Psoas muscle (tissue), 8 donors: Measurements from ENCODE around the gene HTR3E. TPM values are rescaled to one million over a fixed set of nuclear protein-coding genes. Genes with fewer than 3 reads are reported as not detected.

ENCODE experiments used
- ATAC-seq, 4 donors: fragments of 200-7000 bp; cut with Tn5 transposase; one replicate each; pipeline ENCODE4 v1.9.1; 2020; ENCODE audit warnings: moderate library complexity in 3 of 4, mild to moderate bottlenecking in 2 of 4
- DNase-seq, 2 donors: peaks; one replicate each; pipeline ENCODE4 v3.0.0-alpha.2; 2020
- H3K27ac ChIP-seq: fragments of 200-600 bp; one replicate; pipeline ENCODE4 v1.8.0; 2022
- H3K27me3 ChIP-seq, 3 donors: fragments of 200-600 bp in 1 of 3; one replicate each; pipeline versions ENCODE4 v1.6.1 to v1.8.0; 2013 to 2022; ENCODE audit warnings: low read length in 2 of 3, mild to moderate bottlenecking in 2 of 3, moderate library complexity in 1 of 3; ENCODE audit not compliant: insufficient read depth in 3 of 3
- H3K36me3 ChIP-seq, 2 donors: fragments of 200-600 bp in 1 of 2; one replicate each; pipeline versions ENCODE4 v1.6.1 to v1.8.0; 2013 to 2022; ENCODE audit warnings: low read depth in 1 of 2, mild to moderate bottlenecking in 1 of 2, moderate library complexity in 1 of 2; ENCODE audit not compliant: insufficient read depth in 1 of 2
- H3K4me1 ChIP-seq: fragments of 200-600 bp; one replicate; pipeline ENCODE4 v1.8.0; 2022
- H3K4me3 ChIP-seq: fragments of 200-600 bp; one replicate; pipeline ENCODE4 v1.8.0; 2022; ENCODE audit warnings: mild to moderate bottlenecking
- H3K9me3 ChIP-seq: fragments of 200-600 bp; one replicate; pipeline ENCODE4 v1.8.0; 2022
- CTCF ChIP-seq: fragments of 200-600 bp; IDR thresholded peaks from one replicate; pipeline ENCODE4 v1.8.0; 2022; ENCODE audit warnings: antibody characterized with exemption
- WGBS, 3 donors: extraction: QIAGEN DNeasy Blood & Tissue Kit; methylation state at CpG; one replicate each; pipeline versions ENCODE4 v1.1.6 to v1.1.7; 2013; 5-methylcytosine and 5-hydroxymethylcytosine counted together
- intact Hi-C, 2 donors: fragments of 100-400 bp; cut with DNase I; formaldehyde crosslinking; loops; one replicate each; pipeline versions ENCODE4 v1.11.0 to v1.14.2; 2022
- polyA plus RNA-seq, 3 donors: library from polyadenylated mRNA; stranded (reverse); fragments of 200-250 nt; gene quantifications; one replicate each; pipeline ENCODE4 v1.2.3, GENCODE V29; 2013
- total RNA-seq, 4 donors: library from RNA; stranded (reverse); fragmentation: NEBNext Ultra II Directional in 2 of 4; extraction: Animal tissue kit (Norgen Biotek cat#: 25700) in 2 of 4; gene quantifications; one replicate each; pipeline versions ENCODE4 v1.2.1 to v1.2.4, GENCODE V29; 2021 to 2023
- donor health status: healthy with polysubstance abuse.
- donor health status: DM: no; HTN: no; CAD: no; lungs with moderate emphysema.
- donor health status: Bipolar disorder and iron deficiency.
- donor health status: healthy.
- donor health status: DM: yes; HTN: yes; CAD: no.
- donor health status: DM: no; HTN: no; CAD: no.
- donor health status: DM: no; HTN: no; CAD: no.
- donor health status: DM: yes; HTN: yes; CAD: no.

Gene HTR3E
- total and polyA plus RNA-seq, 7 donors = 0.01 TPM; not detected in 6

- Histone ChIP-seq H3K27ac (no peak overlapping the region), H3K36me3 (no peaks in the 10 kb centered on the region), H3K4me3 (no peak overlapping the region), H3K9me3 (no peaks in the 10 kb centered on the region), H3K4me1 (no peaks in the 10 kb centered on the region), H3K27me3 (no peaks in the 10 kb centered on the region)
- WGBS, 3 donors = 74 to 88% (median 79%) methylated on average over 4 of the region's 4 CpGs
- TF ChIP-seq CTCF = no peak
- ATAC-seq (no peak), DNase-seq (no peak)
- intact Hi-C loops = no loop called here
Observed at GRCh38 chr3:184073621-184074020, 23.2 kb upstream of the HTR3E start.

DNA sequence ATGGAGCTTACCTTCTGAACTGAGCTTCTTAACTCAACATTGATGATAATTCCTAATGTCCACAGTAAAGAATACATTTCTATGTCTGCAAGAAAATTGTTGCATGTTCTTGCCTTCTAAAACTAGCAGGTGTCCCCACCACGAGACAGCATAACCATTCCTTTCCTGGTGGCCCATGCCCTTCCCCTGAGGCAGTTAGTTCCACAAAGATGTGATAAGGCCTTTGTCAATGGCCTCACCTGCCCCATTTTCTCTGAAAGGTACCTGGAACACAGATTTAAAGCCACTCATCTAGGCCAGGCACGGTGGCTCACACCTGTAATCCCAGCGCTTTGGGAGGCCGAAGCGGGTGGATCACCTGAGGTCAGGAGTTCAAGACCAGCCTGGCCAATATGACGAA, 21.0 kb upstream of the HTR3E start:
- TF ChIP-seq CTCF = no peak
- WGBS, 3 donors = 90% methylated on average over 6 of the region's 6 CpGs
- H3K4me3 ChIP-seq = no peak overlapping the region
- no peaks in the 10 kb centered on the region for H3K4me1 ChIP-seq
- DNase-seq (no peak), ATAC-seq (no peak)
- intact Hi-C loops = no loop called here
- H3K9me3 ChIP-seq = no peaks in the 10 kb centered on the region
- no peaks in the 10 kb centered on the region for H3K36me3 ChIP-seq
- no peaks in the 10 kb centered on the region for H3K27me3 ChIP-seq
- no peak overlapping the region for H3K27ac ChIP-seq

GRCh38 chr3:184077881-184078280, 19.0 kb upstream of the HTR3E start:
- DNase-seq (no peak), ATAC-seq (no peak)
- Histone ChIP-seq H3K9me3 (no peaks in the 10 kb centered on the region), H3K27me3 (no peaks in the 10 kb centered on the region), H3K4me3 (no peak overlapping the region), H3K27ac (no peak overlapping the region), H3K36me3 (no peaks in the 10 kb centered on the region), H3K4me1 (no peaks in the 10 kb centered on the region)
- no peak for TF ChIP-seq CTCF
- intact Hi-C loops = no loop called here
- WGBS, 3 donors = 52 to 62% (median 59%) methylated on average over 5 of the region's 5 CpGs

DNA sequence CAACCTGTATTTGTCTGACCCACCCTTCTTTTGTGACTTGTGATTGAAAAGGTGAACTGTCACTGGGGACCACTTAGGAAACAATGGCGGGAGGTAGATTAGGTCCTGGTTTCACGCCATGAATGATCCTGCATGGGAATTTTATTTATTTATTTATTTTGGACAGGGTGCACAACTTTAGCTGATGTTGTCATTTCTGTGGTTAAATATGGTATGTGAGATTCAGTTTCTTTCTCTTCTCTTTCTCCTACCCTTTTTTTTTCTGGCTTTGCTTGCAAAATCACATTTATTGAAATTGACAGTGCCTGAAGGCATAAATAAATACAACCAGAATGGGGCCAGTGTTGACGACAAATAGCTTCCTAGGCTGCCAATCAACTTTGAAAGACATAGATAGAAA, 18.0 kb upstream of the HTR3E start:
- Histone ChIP-seq H3K4me1 (no peaks in the 10 kb centered on the region), H3K36me3 (no peaks in the 10 kb centered on the region), H3K9me3 (no peaks in the 10 kb centered on the region), H3K27ac (no peak overlapping the region), H3K27me3 (no peaks in the 10 kb centered on the region), H3K4me3 (no peak overlapping the region)
- intact Hi-C loops = no loop called here
- TF ChIP-seq CTCF = no peak
- ATAC-seq = no peak
- 70 to 91% (median 89%) methylated on average over 3 of the region's 3 CpGs for WGBS, 3 donors
- no peak for DNase-seq

DNA sequence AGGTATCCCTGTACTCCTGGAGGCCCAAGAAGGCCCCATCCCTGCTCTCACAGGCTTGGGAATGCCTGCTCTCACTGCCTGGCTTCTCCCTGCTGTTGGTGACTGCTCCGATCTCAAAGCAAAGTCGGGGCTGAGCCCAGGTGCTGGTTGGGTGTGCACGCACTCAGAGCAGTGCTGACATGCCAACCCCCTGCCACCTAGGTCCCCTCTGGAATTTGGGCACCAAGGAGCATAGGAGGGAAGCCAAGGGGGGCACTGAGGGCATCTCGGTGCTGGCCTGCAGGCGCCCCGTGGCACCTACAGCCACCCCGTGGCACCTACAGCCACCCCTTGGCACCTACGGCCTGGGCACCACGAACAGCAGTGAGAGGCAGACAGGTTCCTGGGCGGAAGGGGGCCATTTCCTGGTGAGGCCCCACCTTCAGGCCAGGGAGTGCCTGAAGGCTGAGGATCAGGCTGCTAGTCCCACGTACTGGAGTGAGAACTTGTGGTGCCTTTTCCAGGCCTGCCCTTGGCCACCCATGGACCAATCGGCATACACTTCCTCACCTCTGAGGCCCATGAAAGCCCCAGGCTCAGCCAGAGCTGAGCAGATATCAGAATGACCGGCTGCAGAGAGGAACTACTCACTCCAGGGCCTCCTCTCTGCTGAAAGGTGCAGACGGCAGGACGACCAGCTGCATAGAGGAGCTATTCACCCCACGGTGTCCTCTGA, 15.6 kb upstream of the HTR3E start:
- H3K27ac ChIP-seq = no peak overlapping the region
- intact Hi-C loops = no loop called here
- DNase-seq (no peak), ATAC-seq (no peak)
- 83 to 87% (median 83%) methylated on average over 16 of the region's 16 CpGs for WGBS, 3 donors
- H3K9me3 ChIP-seq = no peaks in the 10 kb centered on the region
- TF ChIP-seq CTCF = no peak
- H3K4me3 ChIP-seq = no peak overlapping the region
- no peaks in the 10 kb centered on the region for H3K36me3 ChIP-seq
- no peaks in the 10 kb centered on the region for H3K27me3 ChIP-seq
- H3K4me1 ChIP-seq = no peaks in the 10 kb centered on the region
